Activated CD8-positive, alpha-beta T cell treated with anti-CD3 and anti-CD28 coated beads for 36 hours (primary cell): Measurements from ENCODE around the gene SGMS1. TPM values are rescaled to one million over a fixed set of nuclear protein-coding genes. Genes with fewer than 3 reads are reported as not detected.

ENCODE experiments used
- ATAC-seq: fragments of 200-7000 bp; cut with Tn5 transposase; one replicate; pipeline ENCODE4 v1.10.0; 2021; ENCODE audit warnings: mild to moderate bottlenecking, moderate library complexity
- CTCF ChIA-PET: fragments of 350-600 bp; sonication (Branson Sonifier 250); formaldehyde crosslinking; loops from one replicate; lab custom pipeline; 2021; ENCODE audit warnings: antibody characterized with exemption; lab: Charles Lee
- POLR2A ChIA-PET: fragments of 350-600 bp; sonication (Branson Sonifier 250); formaldehyde crosslinking; loops from one replicate; lab custom pipeline; 2021; ENCODE audit warnings: antibody characterized with exemption; lab: Charles Lee
- DNase-seq: peaks from one replicate; pipeline ENCODE4 v3.0.0-alpha.2; 2020
- H3K27ac Mint-ChIP-seq: one replicate; pipeline ENCODE4 v1.8.0; 2021; ENCODE audit warnings: mild to moderate bottlenecking, mixed read lengths
- H3K27me3 Mint-ChIP-seq: one replicate; pipeline ENCODE4 v1.8.0; 2021; ENCODE audit warnings: mixed read lengths
- H3K36me3 Mint-ChIP-seq: one replicate; pipeline ENCODE4 v1.8.0; 2021; ENCODE audit warnings: low read depth, mixed read lengths
- H3K4me1 Mint-ChIP-seq: one replicate; pipeline ENCODE4 v1.8.0; 2021; ENCODE audit warnings: low read depth, mixed read lengths
- H3K4me3 Mint-ChIP-seq: one replicate; pipeline ENCODE4 v1.8.0; 2021; ENCODE audit warnings: mild to moderate bottlenecking, moderate library complexity, mixed read lengths
- H3K9me3 Mint-ChIP-seq: one replicate; pipeline ENCODE4 v1.8.0; 2021; ENCODE audit warnings: mixed read lengths
- intact Hi-C: fragments of 100-400 bp; cut with micrococcal nuclease; formaldehyde crosslinking; loops from one replicate; pipeline ENCODE4 v1.10.0; 2022
- total RNA-seq, 2 experiments: library from RNA; stranded (reverse); gene quantifications; one replicate each; pipeline ENCODE4 v1.2.3, GENCODE V29; 2021
- TF ChIP-seq, protein P1 (sequence below): fragments of 200-600 bp; IDR thresholded peaks from one replicate; pipeline ENCODE4 v1.8.0; 2022; ENCODE audit warnings: antibody characterized with exemption, mild to moderate bottlenecking

The SGMS1 gene
- total RNA-seq, 2 experiments from 2014 or later: 9.0 to 10.6 TPM

DNA sequence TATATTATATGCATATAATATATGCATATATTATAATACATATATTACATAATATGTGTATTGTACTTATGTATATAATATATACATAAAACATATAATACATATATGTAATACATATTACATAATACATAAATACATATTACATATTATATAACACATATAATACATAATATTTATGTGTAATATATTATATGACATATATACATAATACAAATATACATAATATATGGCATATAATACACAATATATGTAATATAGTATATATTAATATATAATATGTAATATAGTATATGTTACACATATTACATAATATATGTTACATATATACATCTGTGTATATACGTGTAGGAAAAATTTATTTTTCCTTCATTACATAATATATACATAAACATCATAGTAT lies 63.4 kb downstream of the SGMS1 start:
- TF ChIP-seq, protein P1, sequence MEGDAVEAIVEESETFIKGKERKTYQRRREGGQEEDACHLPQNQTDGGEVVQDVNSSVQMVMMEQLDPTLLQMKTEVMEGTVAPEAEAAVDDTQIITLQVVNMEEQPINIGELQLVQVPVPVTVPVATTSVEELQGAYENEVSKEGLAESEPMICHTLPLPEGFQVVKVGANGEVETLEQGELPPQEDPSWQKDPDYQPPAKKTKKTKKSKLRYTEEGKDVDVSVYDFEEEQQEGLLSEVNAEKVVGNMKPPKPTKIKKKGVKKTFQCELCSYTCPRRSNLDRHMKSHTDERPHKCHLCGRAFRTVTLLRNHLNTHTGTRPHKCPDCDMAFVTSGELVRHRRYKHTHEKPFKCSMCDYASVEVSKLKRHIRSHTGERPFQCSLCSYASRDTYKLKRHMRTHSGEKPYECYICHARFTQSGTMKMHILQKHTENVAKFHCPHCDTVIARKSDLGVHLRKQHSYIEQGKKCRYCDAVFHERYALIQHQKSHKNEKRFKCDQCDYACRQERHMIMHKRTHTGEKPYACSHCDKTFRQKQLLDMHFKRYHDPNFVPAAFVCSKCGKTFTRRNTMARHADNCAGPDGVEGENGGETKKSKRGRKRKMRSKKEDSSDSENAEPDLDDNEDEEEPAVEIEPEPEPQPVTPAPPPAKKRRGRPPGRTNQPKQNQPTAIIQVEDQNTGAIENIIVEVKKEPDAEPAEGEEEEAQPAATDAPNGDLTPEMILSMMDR: no peak
- Mint-ChIP-seq H3K9me3 (no peaks in the 10 kb centered on the region), H3K36me3 (no peaks in the 10 kb centered on the region), H3K4me1 (peaks cover 10% of the 10 kb centered on the region), H3K27me3 (no peaks in the 10 kb centered on the region), H3K27ac (no peak overlapping the region), H3K4me3 (no peak overlapping the region)
- ATAC-seq: no peak
- POLR2A ChIA-PET: no interaction called here
- intact Hi-C loops: no loop called here
- DNase-seq: no peak
- CTCF ChIA-PET: no interaction called here

DNA sequence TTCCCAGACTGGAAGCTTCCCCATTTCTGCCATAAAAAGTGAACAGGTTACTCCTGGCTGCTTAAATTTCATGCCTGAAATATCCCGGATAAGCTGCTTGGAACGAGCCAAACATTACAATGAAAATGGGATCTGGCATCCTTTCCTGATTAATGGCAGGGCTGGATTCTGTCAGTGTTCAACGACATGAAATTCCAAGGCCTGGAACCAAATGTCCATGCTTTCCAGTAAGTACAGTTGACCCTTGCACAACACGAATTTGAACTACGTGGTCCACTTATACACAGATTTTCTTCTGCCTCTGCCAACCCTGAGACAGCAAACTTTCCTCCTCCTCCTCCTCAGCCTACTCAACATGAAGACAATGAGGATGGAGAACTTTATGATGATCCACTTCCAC lies 65.4 kb downstream of the SGMS1 start:
- DNase-seq: no peak
- Mint-ChIP-seq H3K36me3 (no peaks in the 10 kb centered on the region), H3K9me3 (no peaks in the 10 kb centered on the region), H3K27ac (no peak overlapping the region), H3K27me3 (no peaks in the 10 kb centered on the region), H3K4me3 (no peak overlapping the region), H3K4me1 (peaks cover 10% of the 10 kb centered on the region)
- no peak for ATAC-seq
- TF ChIP-seq, protein P1: no peak
- intact Hi-C loops: no loop called here
- ChIA-PET POLR2A (no interaction called here), CTCF (interaction anchor here (1.0 to 1.3 kb wide), 3 partner anchors 11 to 283 kb away, joined by 3 to 5 read pairs (median 3); no protein-coding TSS in a partner anchor)

DNA sequence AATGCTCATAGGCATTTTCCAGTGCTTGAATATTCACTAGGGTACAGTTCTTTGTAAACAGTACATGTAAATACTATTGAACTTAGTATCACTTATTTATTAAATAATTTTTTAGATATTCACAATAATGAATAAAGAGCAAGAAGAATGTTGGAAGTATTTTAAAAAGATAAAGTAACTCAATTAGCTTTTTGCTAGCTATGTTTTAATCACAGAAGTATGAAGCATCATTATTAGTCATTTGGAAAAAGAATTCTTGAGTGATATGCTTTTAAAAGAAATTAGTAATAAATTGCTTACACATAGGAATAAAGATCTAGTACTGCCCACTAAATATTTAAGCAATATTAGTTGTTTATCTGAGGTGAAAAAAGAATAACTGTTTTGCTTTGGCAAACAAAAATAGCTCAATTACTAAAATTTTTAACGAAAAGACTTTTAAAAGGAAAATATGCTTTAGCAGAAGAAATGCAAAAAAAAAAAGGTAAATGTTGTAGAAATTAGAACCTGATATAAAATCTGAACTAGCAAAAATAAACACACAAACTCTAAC lies 66.5 kb downstream of the SGMS1 start:
- peaks cover 16% of the 10 kb centered on the region for H3K4me1 Mint-ChIP-seq
- DNase-seq (no peak), ATAC-seq (no peak)
- CTCF ChIA-PET: interaction anchor here (0.7 to 1.6 kb wide), 4 partner anchors 17 to 57 kb away, joined by 3 to 5 read pairs (median 3); no protein-coding TSS in a partner anchor
- TF ChIP-seq, protein P1: no peak
- H3K9me3 Mint-ChIP-seq: no peaks in the 10 kb centered on the region
- POLR2A ChIA-PET: no interaction called here
- no peak overlapping the region for H3K4me3 Mint-ChIP-seq
- H3K27ac Mint-ChIP-seq: no peak overlapping the region
- no peaks in the 10 kb centered on the region for H3K36me3 Mint-ChIP-seq
- intact Hi-C loops: no loop called here
- no peaks in the 10 kb centered on the region for H3K27me3 Mint-ChIP-seq

DNA sequence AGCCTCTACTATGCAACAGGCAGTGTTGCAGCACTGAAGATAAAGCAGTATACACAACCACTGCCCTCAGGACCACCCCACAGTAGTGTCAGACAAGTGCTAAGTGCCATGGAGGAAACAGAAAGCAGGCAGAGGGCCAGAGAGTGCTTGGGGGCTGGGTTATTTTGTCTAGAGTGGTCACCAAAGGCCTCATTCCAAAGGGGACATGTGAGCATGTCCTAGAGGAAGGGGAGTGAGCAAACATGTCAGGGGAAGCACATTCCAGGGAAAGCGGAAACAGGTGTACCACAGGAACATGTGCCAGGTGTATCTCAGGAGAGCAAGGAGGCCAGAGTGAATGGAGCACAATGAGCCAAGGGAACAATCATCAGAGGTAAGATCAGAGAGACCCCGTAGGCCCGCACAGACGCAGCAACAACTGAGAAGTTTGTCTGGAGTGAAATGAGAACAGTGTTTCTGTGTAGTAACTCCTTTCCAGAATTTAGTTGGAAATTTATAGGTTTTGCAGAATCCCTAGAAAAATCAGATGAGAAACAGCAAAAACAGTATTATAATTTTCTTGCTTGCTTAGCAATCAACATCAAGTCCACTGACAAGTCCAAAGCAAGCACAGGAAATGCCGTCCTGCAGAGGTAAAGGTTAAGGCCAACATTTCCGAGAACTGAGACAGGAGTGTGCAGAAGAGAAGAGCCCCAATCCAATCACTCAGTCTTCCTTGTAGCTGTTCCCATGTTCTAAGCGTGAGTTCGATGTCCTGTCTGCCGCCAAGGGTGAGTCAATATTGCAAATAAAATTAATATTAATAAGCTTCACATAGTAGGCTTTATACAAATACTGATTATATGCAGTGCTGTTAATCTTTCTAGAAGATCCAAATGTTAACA lies 67.3 kb downstream of the SGMS1 start:
- ChIA-PET POLR2A (no interaction called here), CTCF (interaction anchor here (0.8 to 1.6 kb wide), 2 partner anchors 22 to 57 kb away, joined by 3 read pairs; no protein-coding TSS in a partner anchor)
- no peak overlapping the region for H3K4me3 Mint-ChIP-seq
- TF ChIP-seq, protein P1: no peak
- H3K4me1 Mint-ChIP-seq: peaks cover 16% of the 10 kb centered on the region
- no peak overlapping the region for H3K27ac Mint-ChIP-seq
- DNase-seq: no peak
- H3K36me3 Mint-ChIP-seq: no peaks in the 10 kb centered on the region
- no peak for ATAC-seq
- no peaks in the 10 kb centered on the region for H3K27me3 Mint-ChIP-seq
- no peaks in the 10 kb centered on the region for H3K9me3 Mint-ChIP-seq
- intact Hi-C loops: no loop called here
